A549 (cell line): ENCODE results near the gene GRIK4. TPM values are rescaled to one million over a fixed set of nuclear protein-coding genes. Genes with fewer than 3 reads are reported as not detected.

Experiments
- ATAC-seq, 2 experiments: fragments of 200-7000 bp in 1 of 2; fragments of >200 bp in 1 of 2; cut with Nextera tagmentation in 1 of 2; cut with Tn5 transposase in 1 of 2; 3 replicates each; pipeline versions ENCODE4 v1.8.0 to v1.9.1; 2018 to 2020; ENCODE audit warnings: mild to moderate bottlenecking in 1 of 2, moderate library complexity in 1 of 2
- CTCF ChIA-PET: fragments of 300-600 bp; sonication (Branson Sonifier 250); formaldehyde crosslinking; extraction: SDS; loops from one replicate; lab custom pipeline; 2021; ENCODE audit warnings: antibody characterized with exemption, inconsistent platforms; lab: Yijun Ruan, JAX
- POLR2A ChIA-PET: fragments of 350-600 bp; formaldehyde crosslinking; extraction: SDS; loops from one replicate; lab custom pipeline; 2021; ENCODE audit warnings: antibody characterized with exemption, inconsistent platforms; lab: Yijun Ruan, JAX
- DNase-seq, 2 experiments: peaks; one replicate each; pipeline versions ENCODE4 v3.0.0 to v3.0.0-alpha.2; 2011 to 2016; ENCODE audit warnings: low read depth in 1 of 2, low spot score in 1 of 2
- FAIRE-seq: peaks from 2 replicates; lab custom pipeline; 2011; peaks lifted over from hg19 to GRCh38; lab: Jason Lieb, UNC
- H3K27ac ChIP-seq, 2 experiments: fragments of >200 bp; sonication (Bioruptor Twin); formaldehyde crosslinking; 3 replicates each; pipeline ENCODE4 v1.5.1; 2016 to 2017
- H3K4me1 ChIP-seq: fragments of >200 bp; sonication (Bioruptor Twin); formaldehyde crosslinking; 3 replicates; pipeline ENCODE4 v1.6.1; 2016
- H3K4me2 ChIP-seq: fragments of >200 bp; sonication (Bioruptor Twin); formaldehyde crosslinking; 3 replicates; pipeline ENCODE4 v1.6.1; 2016
- H3K4me3 ChIP-seq: fragments of >200 bp; sonication (Bioruptor Twin); formaldehyde crosslinking; 3 replicates; pipeline ENCODE4 v1.5.1; 2016
- H3K9me3 ChIP-seq: fragments of >200 bp; sonication (Bioruptor Twin); formaldehyde crosslinking; 3 replicates; pipeline ENCODE4 v1.6.1; 2016
- CBX2 ChIP-seq: fragments of 200-600 bp; sonication (generic); IDR thresholded peaks from 2 replicates; pipeline ENCODE4 v1.6.1; 2016; ENCODE audit warnings: low read depth, mild to moderate bottlenecking, borderline replicate concordance
- CHD2 ChIP-seq: fragments of 150-350 bp; IDR thresholded peaks from 2 replicates; pipeline ENCODE4 v1.6.1; 2014; ENCODE audit warnings: low read length; ENCODE audit not compliant: partially characterized antibody
- CTCF ChIP-seq: fragments of >200 bp; sonication (Bioruptor Twin); formaldehyde crosslinking; IDR thresholded peaks from 3 replicates; pipeline ENCODE4 v1.5.1; 2016
- E2F6 ChIP-seq: IDR thresholded peaks from 2 replicates; pipeline ENCODE4 v1.6.1; 2012; ENCODE audit warnings: low read depth, borderline replicate concordance
- EHMT2 ChIP-seq: fragments of 200-600 bp; sonication (generic); IDR thresholded peaks from 2 replicates; pipeline ENCODE4 v1.6.1; 2016; ENCODE audit warnings: antibody characterized with exemption, low read depth, mild to moderate bottlenecking, moderate library complexity
- FOSB ChIP-seq: fragments of 250-450 bp; sonication (Bioruptor Pico); IDR thresholded peaks from 2 replicates; pipeline ENCODE4 v1.5.0; 2020; ENCODE audit warnings: mild to moderate bottlenecking, moderate library complexity
- HOXA7 ChIP-seq: fragments of 250-450 bp; sonication (Bioruptor Pico); IDR thresholded peaks from 2 replicates; pipeline ENCODE4 v1.5.0; 2020; ENCODE audit warnings: mild to moderate bottlenecking, moderate library complexity
- HOXB5 ChIP-seq: fragments of 250-450 bp; sonication (Bioruptor Pico); IDR thresholded peaks from 2 replicates; pipeline ENCODE4 v1.5.0; 2020; ENCODE audit warnings: mild to moderate bottlenecking, moderate library complexity
- JUNB ChIP-seq: fragments of >200 bp; sonication (Bioruptor Twin); formaldehyde crosslinking; IDR thresholded peaks from 2 replicates; pipeline ENCODE4 v1.6.1; 2016
- KDM5A ChIP-seq: fragments of 200-600 bp; sonication (generic); IDR thresholded peaks from 2 replicates; pipeline ENCODE4 v1.6.1; 2016; ENCODE audit warnings: antibody characterized with exemption, mild to moderate bottlenecking
- MAFK ChIP-seq: fragments of 450-650 bp; IDR thresholded peaks from 2 replicates; pipeline ENCODE4 v1.6.1; 2014; ENCODE audit not compliant: partially characterized antibody
- NFE2L2 ChIP-seq: fragments of 150-350 bp; conservative IDR thresholded peaks from 2 replicates; pipeline ENCODE4 v1.6.1; 2014; ENCODE audit warnings: low read length
- NPAS2 ChIP-seq: fragments of 250-450 bp; sonication (Bioruptor Pico); IDR thresholded peaks from 2 replicates; pipeline ENCODE4 v1.8.0; 2022; ENCODE audit warnings: mild to moderate bottlenecking, moderate library complexity, borderline replicate concordance
- NR3C1 ChIP-seq: fragments of >200 bp; sonication (Bioruptor Twin); formaldehyde crosslinking; IDR thresholded peaks from 3 replicates; pipeline ENCODE4 v1.6.1; 2017
- POLR2AphosphoS2 ChIP-seq: conservative IDR thresholded peaks from 2 replicates; pipeline ENCODE4 v1.6.1; 2012; ENCODE audit warnings: low read length, improper control_type of control experiment, inconsistent platforms
- RCOR1 ChIP-seq: fragments of 150-350 bp; IDR thresholded peaks from 2 replicates; pipeline ENCODE4 v1.6.1; 2014; ENCODE audit warnings: antibody characterized with exemption, low read length, low read depth
- SMC3 ChIP-seq: fragments of >200 bp; sonication (Bioruptor Twin); formaldehyde crosslinking; IDR thresholded peaks from 3 replicates; pipeline ENCODE4 v1.6.1; 2018; ENCODE audit warnings: inconsistent platforms
- TP53 ChIP-seq: fragments of 250-450 bp; sonication (Bioruptor Pico); IDR thresholded peaks from 2 replicates; pipeline ENCODE4 v1.5.0; 2021; ENCODE audit warnings: mild to moderate bottlenecking, moderate library complexity
- USF2 ChIP-seq: fragments of 450-650 bp; IDR thresholded peaks from 2 replicates; pipeline ENCODE4 v1.6.1; 2014; ENCODE audit warnings: antibody characterized with exemption
- ZC3H11A ChIP-seq: fragments of 450-650 bp; IDR thresholded peaks from 2 replicates; pipeline ENCODE4 v1.6.1; 2014; ENCODE audit warnings: antibody characterized with exemption, mild to moderate bottlenecking
- ZFP36 ChIP-seq: fragments of 450-650 bp; IDR thresholded peaks from 2 replicates; pipeline ENCODE4 v1.6.1; 2014; ENCODE audit warnings: borderline replicate concordance; ENCODE audit not compliant: partially characterized antibody
- ZSCAN20 ChIP-seq: fragments of 250-450 bp; sonication (Bioruptor Pico); IDR thresholded peaks from 2 replicates; pipeline ENCODE4 v1.8.0; 2022; ENCODE audit warnings: mild to moderate bottlenecking, moderate library complexity
- WGBS: methylation state at CpG from one replicate; pipeline ENCODE4 v1.1.6; 2017; ENCODE audit errors: missing lambda C conversion rate; 5-methylcytosine and 5-hydroxymethylcytosine counted together
- polyA plus RNA-seq, 4 experiments: library from polyadenylated mRNA; depleted of rRNA in 3 of 4; stranded (reverse); fragments of >200 nt; fragmentation: RNase III in 1 of 4; extraction: RNeasy Plus Mini Kit Qiagen cat#74134 plus additional on column Dnase treatment in 1 of 4; gene quantifications; 2 replicates in 3 of 4; 3 replicates in 1 of 4; pipeline ENCODE4 v1.2.3, GENCODE V29; 2011 to 2017
- TF ChIP-seq, protein P1 (sequence below): fragments of >200 bp; sonication (Bioruptor Twin); formaldehyde crosslinking; IDR thresholded peaks from 2 replicates; pipeline ENCODE4 v1.6.1; 2016
- TF ChIP-seq, protein P2 (sequence below): fragments of 250-450 bp; sonication (Bioruptor Pico); IDR thresholded peaks from 2 replicates; pipeline ENCODE4 v1.5.0; 2021; ENCODE audit warnings: mild to moderate bottlenecking, moderate library complexity, borderline replicate concordance
- TF ChIP-seq, protein P3 (sequence below): fragments of 150-350 bp; IDR thresholded peaks from 2 replicates; pipeline ENCODE4 v1.6.1; 2014; ENCODE audit warnings: low read depth, mild to moderate bottlenecking, low read length
- TF ChIP-seq, protein P4 (sequence below): fragments of 200-600 bp; sonication (generic); IDR thresholded peaks from 2 replicates; pipeline ENCODE4 v1.6.1; 2016; ENCODE audit warnings: antibody characterized with exemption, mild to moderate bottlenecking, moderate library complexity

GRIK4 gene
- polyA plus RNA-seq, 2 of the 4 experiments (the other 2 are of a cell fraction): 0.01 TPM; not detected in 1

GRCh38 chr11:120527111-120527761 is 15.7 kb downstream of the GRIK4 start:
- ChIA-PET POLR2A (no interaction called here), CTCF (no interaction called here)
- Histone ChIP-seq H3K4me1 (no peaks in the 10 kb centered on the region), H3K9me3 (no peaks in the 10 kb centered on the region), H3K4me3 (no peak overlapping the region), H3K4me2 (no peak overlapping the region), H3K27ac (no peak overlapping the region)
- DNase-seq: no peak
- WGBS: 60% methylated on average over 2 of the region's 16 CpGs
- TF ChIP-seq EHMT2: no peak
- no peak for TF ChIP-seq HOXB5 (CRISPR knock-in tag)
- no peak for TF ChIP-seq ZFP36
- no peak for TF ChIP-seq KDM5A
- TF ChIP-seq FOSB (CRISPR knock-in tag): no peak
- no peak for TF ChIP-seq HOXA7 (CRISPR knock-in tag)
- TF ChIP-seq, protein P1, sequence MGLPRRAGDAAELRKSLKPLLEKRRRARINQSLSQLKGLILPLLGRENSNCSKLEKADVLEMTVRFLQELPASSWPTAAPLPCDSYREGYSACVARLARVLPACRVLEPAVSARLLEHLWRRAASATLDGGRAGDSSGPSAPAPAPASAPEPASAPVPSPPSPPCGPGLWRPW: no peak
- no peak for TF ChIP-seq NPAS2
- TF ChIP-seq CTCF: no peak
- no peak for TF ChIP-seq RCOR1
- TF ChIP-seq TP53 (CRISPR knock-in tag): no peak
- TF ChIP-seq ZSCAN20 (CRISPR knock-in tag): no peak
- TF ChIP-seq JUNB: no peak
- TF ChIP-seq ZC3H11A: no peak
- ATAC-seq: no peak
- FAIRE-seq: no peak

GRCh38 chr11:120528749-120529148 is 17.2 kb downstream of the GRIK4 start:
- Histone ChIP-seq H3K4me1 (peaks cover 4% of the 10 kb centered on the region; the same call in 1 of the 3 replicates), H3K9me3 (no peaks in the 10 kb centered on the region), H3K4me3 (no peak overlapping the region), H3K27ac (no peak overlapping the region), H3K4me2 (no peak overlapping the region)
- ATAC-seq (no peak), FAIRE-seq (no peak), DNase-seq (no peak)
- ChIA-PET POLR2A (no interaction called here), CTCF (no interaction called here)
- TF ChIP-seq NFE2L2 (no peak), E2F6 (no peak), POLR2AphosphoS2 (no peak), CHD2 (no peak), MAFK (no peak), NR3C1 (no peak), USF2 (no peak), CBX2 (no peak), SMC3 (no peak)
- TF ChIP-seq, protein P2, sequence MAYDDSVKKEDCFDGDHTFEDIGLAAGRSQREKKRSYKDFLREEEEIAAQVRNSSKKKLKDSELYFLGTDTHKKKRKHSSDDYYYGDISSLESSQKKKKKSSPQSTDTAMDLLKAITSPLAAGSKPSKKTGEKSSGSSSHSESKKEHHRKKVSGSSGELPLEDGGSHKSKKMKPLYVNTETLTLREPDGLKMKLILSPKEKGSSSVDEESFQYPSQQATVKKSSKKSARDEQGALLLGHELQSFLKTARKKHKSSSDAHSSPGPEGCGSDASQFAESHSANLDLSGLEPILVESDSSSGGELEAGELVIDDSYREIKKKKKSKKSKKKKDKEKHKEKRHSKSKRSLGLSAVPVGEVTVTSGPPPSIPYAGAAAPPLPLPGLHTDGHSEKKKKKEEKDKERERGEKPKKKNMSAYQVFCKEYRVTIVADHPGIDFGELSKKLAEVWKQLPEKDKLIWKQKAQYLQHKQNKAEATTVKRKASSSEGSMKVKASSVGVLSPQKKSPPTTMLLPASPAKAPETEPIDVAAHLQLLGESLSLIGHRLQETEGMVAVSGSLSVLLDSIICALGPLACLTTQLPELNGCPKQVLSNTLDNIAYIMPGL: no peak
- TF ChIP-seq, protein P3, sequence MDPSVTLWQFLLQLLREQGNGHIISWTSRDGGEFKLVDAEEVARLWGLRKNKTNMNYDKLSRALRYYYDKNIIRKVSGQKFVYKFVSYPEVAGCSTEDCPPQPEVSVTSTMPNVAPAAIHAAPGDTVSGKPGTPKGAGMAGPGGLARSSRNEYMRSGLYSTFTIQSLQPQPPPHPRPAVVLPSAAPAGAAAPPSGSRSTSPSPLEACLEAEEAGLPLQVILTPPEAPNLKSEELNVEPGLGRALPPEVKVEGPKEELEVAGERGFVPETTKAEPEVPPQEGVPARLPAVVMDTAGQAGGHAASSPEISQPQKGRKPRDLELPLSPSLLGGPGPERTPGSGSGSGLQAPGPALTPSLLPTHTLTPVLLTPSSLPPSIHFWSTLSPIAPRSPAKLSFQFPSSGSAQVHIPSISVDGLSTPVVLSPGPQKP: no peak
- TF ChIP-seq, protein P4, sequence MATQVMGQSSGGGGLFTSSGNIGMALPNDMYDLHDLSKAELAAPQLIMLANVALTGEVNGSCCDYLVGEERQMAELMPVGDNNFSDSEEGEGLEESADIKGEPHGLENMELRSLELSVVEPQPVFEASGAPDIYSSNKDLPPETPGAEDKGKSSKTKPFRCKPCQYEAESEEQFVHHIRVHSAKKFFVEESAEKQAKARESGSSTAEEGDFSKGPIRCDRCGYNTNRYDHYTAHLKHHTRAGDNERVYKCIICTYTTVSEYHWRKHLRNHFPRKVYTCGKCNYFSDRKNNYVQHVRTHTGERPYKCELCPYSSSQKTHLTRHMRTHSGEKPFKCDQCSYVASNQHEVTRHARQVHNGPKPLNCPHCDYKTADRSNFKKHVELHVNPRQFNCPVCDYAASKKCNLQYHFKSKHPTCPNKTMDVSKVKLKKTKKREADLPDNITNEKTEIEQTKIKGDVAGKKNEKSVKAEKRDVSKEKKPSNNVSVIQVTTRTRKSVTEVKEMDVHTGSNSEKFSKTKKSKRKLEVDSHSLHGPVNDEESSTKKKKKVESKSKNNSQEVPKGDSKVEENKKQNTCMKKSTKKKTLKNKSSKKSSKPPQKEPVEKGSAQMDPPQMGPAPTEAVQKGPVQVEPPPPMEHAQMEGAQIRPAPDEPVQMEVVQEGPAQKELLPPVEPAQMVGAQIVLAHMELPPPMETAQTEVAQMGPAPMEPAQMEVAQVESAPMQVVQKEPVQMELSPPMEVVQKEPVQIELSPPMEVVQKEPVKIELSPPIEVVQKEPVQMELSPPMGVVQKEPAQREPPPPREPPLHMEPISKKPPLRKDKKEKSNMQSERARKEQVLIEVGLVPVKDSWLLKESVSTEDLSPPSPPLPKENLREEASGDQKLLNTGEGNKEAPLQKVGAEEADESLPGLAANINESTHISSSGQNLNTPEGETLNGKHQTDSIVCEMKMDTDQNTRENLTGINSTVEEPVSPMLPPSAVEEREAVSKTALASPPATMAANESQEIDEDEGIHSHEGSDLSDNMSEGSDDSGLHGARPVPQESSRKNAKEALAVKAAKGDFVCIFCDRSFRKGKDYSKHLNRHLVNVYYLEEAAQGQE: no peak
- WGBS: 38% methylated on average over 4 of the region's 4 CpGs
